ENCODE data around the gene MEF2A.
"Not testable (repeated sequence)": the region's sequence is repeated elsewhere in the genome, so short reads cannot be mapped to it uniquely, and the experiment has no call there.

MEF2A gene

DNA sequence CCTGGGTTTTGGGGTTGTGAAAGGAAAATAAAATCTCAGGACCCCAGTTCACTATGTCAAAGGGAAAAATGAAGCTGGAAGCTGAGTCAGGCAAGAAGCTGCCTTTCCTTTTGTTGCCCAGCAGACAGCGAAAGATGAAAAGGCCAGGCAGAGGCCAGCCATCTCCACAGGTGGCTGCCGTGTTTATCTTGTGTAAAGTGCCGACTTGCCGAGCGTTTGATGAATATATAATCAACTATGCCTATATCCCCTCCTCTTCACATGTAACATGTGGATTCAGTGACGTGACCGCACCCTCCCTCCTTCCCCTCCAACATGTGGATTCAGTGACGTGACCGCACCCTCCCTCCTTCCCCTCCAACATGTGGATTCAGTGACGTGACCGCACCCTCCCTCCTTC lies 184.5 kb downstream of the MEF2A start:
- in situ Hi-C loops (cut with HindIII; ENCODE audit: low sequenced_read_pairs) = not testable (repeated sequence)

DNA sequence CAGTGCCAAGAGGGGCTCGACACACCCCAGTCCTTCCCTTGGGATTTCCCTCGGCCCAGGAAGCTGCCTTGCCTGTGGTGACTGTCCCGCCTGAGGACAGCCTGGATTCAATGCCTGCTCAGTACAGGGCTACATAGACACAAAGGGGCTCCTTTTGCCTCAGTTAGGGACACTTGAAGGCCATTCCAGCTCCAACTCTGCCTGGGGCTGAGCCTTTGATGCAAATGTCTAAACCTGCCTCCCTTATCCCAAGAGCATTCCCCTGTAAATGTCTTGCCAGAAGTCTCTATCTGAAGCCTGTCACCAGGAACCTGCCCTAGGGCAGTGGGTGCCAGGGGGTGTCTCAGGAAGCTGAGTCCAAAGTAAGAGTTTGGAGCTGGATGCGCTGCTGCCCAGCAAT lies 186.8 kb downstream of the MEF2A start:
- in situ Hi-C loops (cut with HindIII; ENCODE audit: low sequenced_read_pairs) = no loop called here

DNA sequence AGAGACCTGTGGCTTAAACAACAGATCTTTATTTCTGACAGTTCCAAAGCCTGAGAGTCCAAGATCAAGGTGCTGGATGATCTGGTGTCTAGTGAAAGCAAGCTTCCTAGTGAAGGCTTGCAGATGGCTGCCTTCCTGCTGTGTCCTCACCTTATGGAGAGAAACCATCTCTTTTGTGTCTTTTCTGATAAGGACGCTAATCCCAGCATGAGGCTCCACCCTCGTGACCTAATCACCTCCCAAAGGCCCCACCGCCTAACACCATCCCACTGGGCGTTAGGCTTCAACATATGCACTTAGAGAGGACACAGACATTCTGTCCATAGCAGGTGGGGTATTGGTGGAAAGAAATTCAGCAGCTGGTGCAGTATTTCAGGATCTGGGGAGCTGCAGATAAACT lies 187.3 kb downstream of the MEF2A start:
- in situ Hi-C loops (cut with HindIII; ENCODE audit: low sequenced_read_pairs) = no loop called here

DNA sequence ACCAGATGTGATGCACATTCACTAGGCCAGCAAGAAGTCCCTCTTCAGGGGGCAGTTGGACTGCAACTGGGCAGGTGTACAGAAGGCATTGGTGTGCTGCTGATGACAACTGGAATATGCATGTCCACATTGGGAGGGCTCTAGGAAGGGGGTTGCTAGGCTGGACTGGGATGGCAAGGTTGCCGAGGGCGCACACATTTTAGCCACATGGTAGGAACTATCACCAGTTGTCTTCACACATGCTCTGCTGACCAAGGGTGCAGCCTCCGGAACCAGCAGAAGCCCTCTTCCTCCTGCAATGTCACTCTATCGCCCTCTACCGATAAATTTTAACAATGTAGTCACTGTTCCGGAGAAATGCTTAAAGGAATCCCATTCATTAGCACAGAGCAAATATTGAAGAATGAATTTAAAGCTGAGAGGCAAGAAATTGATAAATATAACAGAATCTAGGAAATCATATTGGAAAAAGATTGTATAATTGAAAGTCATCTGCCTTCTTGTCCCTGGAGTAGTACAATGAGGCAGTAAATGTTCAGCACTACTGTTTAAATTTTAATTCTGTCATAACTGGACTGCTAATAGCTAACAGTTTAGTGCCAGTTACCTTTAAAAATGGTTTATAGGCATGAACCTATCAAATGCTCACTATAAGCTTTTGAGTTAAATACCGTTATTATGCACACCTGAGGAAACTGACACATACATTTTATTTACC lies 190.1 kb downstream of the MEF2A start:
- in situ Hi-C loops (cut with HindIII; ENCODE audit: low sequenced_read_pairs) = no loop called here

DNA sequence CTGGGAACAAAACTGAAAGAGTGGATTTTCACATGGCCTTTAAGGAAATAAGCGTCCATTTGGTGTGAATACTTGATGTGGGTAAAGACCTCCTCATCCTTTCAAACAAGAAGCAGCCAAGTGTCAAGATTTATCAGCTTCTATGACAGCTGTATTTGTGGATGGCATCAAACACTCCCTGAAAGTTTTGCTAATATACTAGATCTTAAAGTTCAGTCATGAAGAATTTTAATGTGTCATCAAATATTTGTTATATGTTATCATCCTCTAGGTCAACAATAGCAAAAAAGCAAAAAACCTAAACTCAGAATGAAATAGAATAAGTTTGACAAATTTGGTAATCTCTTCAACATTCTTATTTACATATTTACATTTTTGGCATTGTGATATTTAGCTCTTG lies 196.5 kb downstream of the MEF2A start:
- in situ Hi-C loops (cut with HindIII; ENCODE audit: low sequenced_read_pairs) = no loop called here

DNA sequence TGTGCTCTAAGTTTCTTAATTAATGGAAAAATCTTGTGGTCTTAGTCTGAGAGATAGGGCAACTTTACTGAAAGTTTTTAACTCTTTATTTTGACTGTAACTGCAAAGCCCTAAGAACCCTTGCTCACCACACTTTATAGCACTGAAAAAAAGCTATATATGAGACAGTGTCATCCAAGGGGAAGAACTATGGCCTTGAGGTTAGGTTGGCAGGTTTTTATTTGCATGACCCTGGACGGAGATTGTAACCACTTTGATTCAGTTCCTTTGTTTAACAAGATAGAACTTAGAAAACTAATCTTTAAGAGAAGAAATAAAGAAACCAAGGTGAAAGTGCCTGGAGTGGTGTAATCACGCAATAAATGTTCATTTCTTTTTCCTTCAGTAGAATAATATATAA lies 198.0 kb downstream of the MEF2A start:
- in situ Hi-C loops (cut with HindIII; ENCODE audit: low sequenced_read_pairs) = no loop called here

DNA sequence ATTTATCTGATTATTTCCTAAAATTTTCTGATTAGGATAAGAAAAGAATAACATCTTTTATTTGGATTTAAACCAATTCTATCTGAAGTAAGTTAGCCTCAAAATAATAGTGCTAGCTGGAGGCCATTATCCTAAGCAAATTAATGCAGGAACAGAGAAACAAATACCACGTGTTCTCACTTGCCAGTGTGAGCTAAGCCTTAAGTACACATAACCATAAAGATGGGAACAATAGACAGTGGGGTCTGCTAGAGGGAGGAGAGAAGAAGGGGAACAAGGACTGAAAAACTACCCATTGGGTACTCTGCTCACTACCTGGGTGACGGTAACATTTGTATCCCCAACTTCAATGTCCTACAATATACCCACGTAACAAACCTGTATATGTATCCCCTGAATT lies 198.7 kb downstream of the MEF2A start:
- in situ Hi-C loops (cut with HindIII; ENCODE audit: low sequenced_read_pairs) = no loop called here

Data from endothelial cell of hepatic sinusoid (primary cell).